Adrenal gland (tissue), 5 donors: ENCODE results near the gene MRPS12.

Experiments used
- CTCF ChIP-seq, 6 experiments: fragments of 450-650 bp in 4 of 6; fragments of 200-600 bp in 2 of 6; sonication (generic) in 1 of 6; IDR thresholded peaks; 1 replicate in 5 of 6; 2 replicates in 1 of 6; pipeline versions ENCODE4 v1.5.1 to v1.8.0; 2016 to 2021; ENCODE audit warnings: antibody characterized with exemption in 6 of 6, mild to moderate bottlenecking in 2 of 6, moderate library complexity in 1 of 6
- POLR2A ChIP-seq, 2 donors: fragments of 450-650 bp; IDR thresholded peaks; one replicate each; pipeline ENCODE4 v1.6.1; 2017; ENCODE audit warnings: antibody characterized with exemption in 2 of 2, mild to moderate bottlenecking in 2 of 2, moderate library complexity in 1 of 2
- donor health status: DM: no; HTN: no; CAD: no.

- no peak for TF ChIP-seq CTCF (IDR thresholded peaks at IDR 0.05)
- TF ChIP-seq POLR2A (IDR thresholded peaks at IDR 0.05) = no peak
Observed at GRCh38 chr19:38979812-38980211, 49.1 kb downstream of the MRPS12 start.
